HCT116 (cell line): ENCODE results near the gene DOCK9. TPM values are rescaled to one million over a fixed set of nuclear protein-coding genes. Genes with fewer than 3 reads are reported as not detected.
A peak's percentile ranks its signal among the peaks of the same experiment; 100 is the strongest.

Experiments
- ATAC-seq: fragments of 200-7000 bp; cut with Tn5 transposase; 2 replicates; pipeline ENCODE4 v1.9.1; 2020; ENCODE audit warnings: mild to moderate bottlenecking, moderate library complexity
- BruUV-seq: library from RNA; stranded (reverse); fragments of 400-500 nt; replicated peaks from 2 replicates; lab custom pipeline; 2021; lab: Mats Ljungman, UMichigan
- CTCF ChIA-PET: fragments of 300-600 bp; sonication (Branson Sonifier 250); formaldehyde crosslinking; loops from one replicate; lab custom pipeline; 2021; ENCODE audit warnings: antibody characterized with exemption; lab: Charles Lee
- POLR2A ChIA-PET: fragments of 300-600, 350-600 bp; sonication (Branson Sonifier 250); formaldehyde crosslinking; loops from one replicate; lab custom pipeline; 2021; ENCODE audit warnings: antibody characterized with exemption; lab: Charles Lee
- RAD21 ChIA-PET, 2 experiments: fragments of 300-600 bp; sonication (Branson Sonifier 250); formaldehyde crosslinking; loops; one replicate each; lab custom pipeline; 2023; ENCODE audit warnings: low total read pairs in 2 of 2; ENCODE audit not compliant: uncharacterized antibody in 2 of 2, unreplicated experiment in 2 of 2, low non-redundant PET in 1 of 2; lab: Charles Lee
- DNase-seq: peaks from one replicate; pipeline ENCODE4 v3.0.0-alpha.2; 2010; ENCODE audit warnings: low read depth, low spot score
- H2AFZ ChIP-seq: fragments of 200-600 bp; shearing (Covaris generic), sonication (generic); 2 replicates; pipeline ENCODE4 v1.6.1; 2017; ENCODE audit warnings: low read depth, mixed run types, mixed read lengths, antibody characterized with exemption, low read length; ENCODE audit not compliant: poor library complexity, severe bottlenecking
- H3K27ac ChIP-seq: 2 replicates; pipeline ENCODE4 v1.5.1; 2012; ENCODE audit warnings: low read depth, low read length
- H3K27me3 ChIP-seq: fragments of 200-600 bp; sonication (generic); 2 replicates; pipeline ENCODE4 v1.6.1; 2016; ENCODE audit warnings: mixed run types, low read length, mixed read lengths; ENCODE audit not compliant: insufficient read depth
- H3K36me3 ChIP-seq, 2 experiments: fragments of 200-500 bp in 1 of 2; fragments of 200-600 bp in 1 of 2; sonication (Bioruptor generic) in 1 of 2; sonication (generic) in 1 of 2; 2 replicates each; pipeline versions ENCODE4 v1.5.1 to v1.6.1; 2014 to 2016; ENCODE audit warnings: low read length in 2 of 2, inconsistent platforms in 1 of 2, mixed read lengths in 1 of 2, mixed run types in 1 of 2; ENCODE audit not compliant: insufficient read depth in 2 of 2, control insufficient read depth in 1 of 2
- H3K4me1 ChIP-seq, 2 experiments: fragments of 200-600 bp in 1 of 2; sonication (generic) in 1 of 2; 2 replicates each; pipeline versions ENCODE4 v1.5.1 to v1.6.1; 2012 to 2017; ENCODE audit warnings: low read length in 2 of 2, inconsistent platforms in 1 of 2, mild to moderate bottlenecking in 1 of 2, mixed read lengths in 1 of 2, mixed run types in 1 of 2, moderate library complexity in 1 of 2; ENCODE audit not compliant: insufficient read depth in 2 of 2, control insufficient read depth in 1 of 2
- H3K4me2 ChIP-seq: fragments of 200-600 bp; sonication (generic); 2 replicates; pipeline ENCODE4 v1.6.1; 2017; ENCODE audit warnings: mixed run types, low read length, mixed read lengths
- H3K4me3 ChIP-seq, 2 experiments: fragments of 200-600 bp in 1 of 2; sonication (generic) in 1 of 2; replicated peaks in 1 of 2; 2 replicates each; pipeline ENCODE4 v1.5.1; 2011 to 2016; ENCODE audit warnings: low read length in 2 of 2, control low read depth in 1 of 2, low read depth in 1 of 2, mild to moderate bottlenecking in 1 of 2, mixed read lengths in 1 of 2, mixed run types in 1 of 2
- H3K79me2 ChIP-seq: fragments of 200-600 bp; sonication (generic); 2 replicates; pipeline ENCODE4 v1.6.1; 2017; ENCODE audit warnings: mild to moderate bottlenecking, mixed run types, low read length, moderate library complexity, mixed read lengths; ENCODE audit not compliant: insufficient read depth
- H3K9ac ChIP-seq: fragments of 200-600 bp; sonication (generic); 2 replicates; pipeline ENCODE4 v1.6.1; 2016; ENCODE audit warnings: low read length, mixed read lengths
- H3K9me2 ChIP-seq: fragments of 200-600 bp; sonication (generic), shearing (Covaris generic); 2 replicates; pipeline ENCODE4 v1.6.1; 2017; ENCODE audit warnings: mixed run types, mild to moderate bottlenecking, moderate library complexity; ENCODE audit not compliant: insufficient read depth
- H3K9me3 ChIP-seq, 2 experiments: fragments of 200-500 bp in 1 of 2; fragments of 200-600 bp in 1 of 2; sonication (Bioruptor generic) in 1 of 2; sonication (generic) in 1 of 2; 2 replicates each; pipeline ENCODE4 v1.6.1; 2014 to 2017; ENCODE audit warnings: low read length in 2 of 2, mixed read lengths in 2 of 2, inconsistent platforms in 1 of 2, low read depth in 1 of 2, mild to moderate bottlenecking in 1 of 2, mixed run types in 1 of 2, moderate library complexity in 1 of 2; ENCODE audit not compliant: control insufficient read depth in 1 of 2, insufficient read depth in 1 of 2
- H4K20me1 ChIP-seq: fragments of 200-600 bp; sonication (generic), shearing (Covaris generic); 2 replicates; pipeline ENCODE4 v1.6.1; 2017; ENCODE audit warnings: mixed run types, mild to moderate bottlenecking, moderate library complexity; ENCODE audit not compliant: insufficient read depth
- CBX3 ChIP-seq: IDR thresholded peaks from 2 replicates; pipeline ENCODE4 v1.6.1; 2012; ENCODE audit warnings: low read depth
- CTCF ChIP-seq, 3 experiments: fragments of 200-600 bp in 1 of 3; sonication (generic) in 1 of 3; IDR thresholded peaks in 2 of 3; conservative IDR thresholded peaks in 1 of 3; 2 replicates each; pipeline ENCODE4 v1.5.1; 2012 to 2017; ENCODE audit warnings: low read depth in 2 of 3, low read length in 2 of 3, antibody characterized with exemption in 1 of 3, borderline replicate concordance in 1 of 3, control low read depth in 1 of 3, mild to moderate bottlenecking in 1 of 3, mixed read lengths in 1 of 3, mixed run types in 1 of 3, moderate library complexity in 1 of 3; ENCODE audit not compliant: insufficient read depth in 1 of 3
- ELF1 ChIP-seq: IDR thresholded peaks from 2 replicates; pipeline ENCODE4 v1.6.1; 2012; ENCODE audit warnings: low read depth, borderline replicate concordance
- EZH2 ChIP-seq: fragments of 200-600 bp; sonication (generic); IDR thresholded peaks from 2 replicates; pipeline ENCODE4 v1.6.1; 2017; ENCODE audit warnings: antibody characterized with exemption, mixed run types
- EZH2phosphoT487 ChIP-seq: fragments of 200-600 bp; IDR thresholded peaks from 2 replicates; pipeline ENCODE4 v1.6.1; 2018; ENCODE audit warnings: antibody characterized with exemption, borderline replicate concordance
- JUND ChIP-seq: IDR thresholded peaks from 2 replicates; pipeline ENCODE4 v1.6.1; 2012
- SIN3A ChIP-seq: IDR thresholded peaks from 2 replicates; pipeline ENCODE4 v1.6.1; 2012; ENCODE audit warnings: low read depth
- SP1 ChIP-seq: IDR thresholded peaks from 2 replicates; pipeline ENCODE4 v1.6.1; 2012; ENCODE audit warnings: low read depth
- YY1 ChIP-seq: IDR thresholded peaks from 2 replicates; pipeline ENCODE4 v1.6.1; 2011; ENCODE audit warnings: low read length, low read depth, moderate library complexity, mild to moderate bottlenecking; ENCODE audit not compliant: insufficient replicate concordance; ENCODE audit errors: extremely low read depth
- ZBTB33 ChIP-seq: IDR thresholded peaks from 2 replicates; pipeline ENCODE4 v1.6.1; 2011; ENCODE audit warnings: mild to moderate bottlenecking, low read length, moderate library complexity; ENCODE audit not compliant: insufficient replicate concordance; ENCODE audit errors: extremely low read depth
- intact Hi-C: fragments of 100-400 bp; cut with micrococcal nuclease; formaldehyde crosslinking; loops from 2 replicates; pipeline ENCODE4 v1.10.0; 2022
- total RNA-seq: library from RNA; stranded (reverse); gene quantifications from one replicate; pipeline ENCODE4 v1.2.1, GENCODE V29; 2021; ENCODE audit not compliant: unreplicated experiment
- TF ChIP-seq, protein P1 (sequence below): IDR thresholded peaks from 2 replicates; pipeline ENCODE4 v1.6.1; 2012

Gene DOCK9
- total RNA-seq, 1 experiment from 2014 or later = 58.8 TPM

DNA sequence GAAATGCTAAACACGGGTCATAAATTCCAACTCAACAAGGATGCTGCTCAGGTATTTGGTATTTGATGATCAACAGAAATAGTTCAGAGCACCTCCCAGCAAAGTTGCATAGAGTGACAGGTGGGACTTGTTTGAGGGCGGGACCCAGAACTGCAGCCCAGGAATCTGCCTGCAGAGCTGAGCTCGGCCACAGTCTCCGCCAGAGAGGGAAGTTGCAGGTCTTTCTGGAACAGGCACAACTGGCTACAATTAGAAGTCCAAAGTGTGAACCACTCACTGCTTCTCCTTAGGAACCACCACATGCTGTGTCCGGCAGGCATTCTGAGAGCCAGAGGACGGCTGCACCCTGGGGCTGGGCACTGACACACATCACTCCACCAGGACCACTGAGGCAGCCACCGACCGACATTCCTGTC is 226.5 kb downstream of the DOCK9 start:
- peaks cover 0 to 28% of the 10 kb centered on the region in 2 experiments; a peak in 2 of 4 replicates for H3K4me1 ChIP-seq
- H3K4me3 ChIP-seq = peak overlapping the region in 1 of 2 experiments; percentile 53; a peak in 3 of 4 replicates
- no peak for DNase-seq
- no peak overlapping the region for H3K27ac ChIP-seq
- intact Hi-C loops = no loop called here
- peak overlapping the region; percentile 76 for H3K4me2 ChIP-seq
- H3K27me3 ChIP-seq = no peaks in the 10 kb centered on the region
- peaks cover 0 to 5% of the 10 kb centered on the region in 2 experiments; a peak in 1 of 4 replicates for H3K9me3 ChIP-seq
- H3K36me3 ChIP-seq = no peaks in the 10 kb centered on the region
- POLR2A ChIA-PET = no interaction called here
- peak; percentile 73 for ATAC-seq
- no peaks in the 10 kb centered on the region for H3K9me2 ChIP-seq
- no TSS peak for BruUV-seq
- RAD21 ChIA-PET = no interaction called here
- no peak overlapping the region for H3K9ac ChIP-seq
- no peaks in the 10 kb centered on the region for H4K20me1 ChIP-seq
- CTCF ChIA-PET = interaction anchor here (0.6 kb wide), 1 partner anchor 426 kb away, joined by 3 read pairs; no protein-coding TSS in a partner anchor
- TF ChIP-seq CBX3 = no peak
- peak in 1 of 3 experiments; percentile 22; a peak in 1 of 6 replicates for TF ChIP-seq CTCF (IDR thresholded peaks at IDR 0.05 in 2 of 3, conservative IDR thresholded peaks at IDR 0.05 in 1 of 3; ENCODE audit: borderline replicate concordance in 1 of 3, insufficient read depth in 1 of 3, low read depth in 2 of 3, low read length in 2 of 3)
- TF ChIP-seq, all 23 proteins: peak for 1
- Histone ChIP-seq H3K79me2 (no peaks in the 10 kb centered on the region), H2AFZ (no peak overlapping the region)

DNA sequence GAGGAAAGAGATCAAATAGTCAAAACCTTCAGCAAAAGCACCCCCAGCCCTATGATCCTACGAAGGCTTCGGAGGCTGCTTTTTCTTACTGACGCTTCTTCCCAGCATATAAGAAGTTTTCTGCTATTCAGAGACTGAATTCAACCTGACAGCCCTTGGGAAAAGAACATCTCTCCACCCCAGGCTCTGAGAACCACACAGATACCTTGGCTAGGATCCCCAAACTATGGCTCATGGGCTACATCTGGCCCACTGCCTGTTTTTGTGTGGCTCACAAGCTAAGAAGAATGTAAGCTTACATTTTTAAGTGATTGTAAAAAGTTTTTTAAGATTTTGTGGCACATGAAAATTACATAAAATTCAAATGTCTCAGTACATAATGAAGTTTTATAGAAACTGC is 228.4 kb downstream of the DOCK9 start:
- H3K27me3 ChIP-seq = no peaks in the 10 kb centered on the region
- H3K4me2 ChIP-seq = no peak overlapping the region
- no peak for DNase-seq
- BruUV-seq = no TSS peak
- H3K4me1 ChIP-seq = peaks cover 0 to 28% of the 10 kb centered on the region in 2 experiments; a peak in 2 of 4 replicates
- no peaks in the 10 kb centered on the region for H3K36me3 ChIP-seq
- TF ChIP-seq ELF1 (no peak), EZH2 (no peak), ZBTB33 (no peak), EZH2phosphoT487 (no peak), SIN3A (no peak), SP1 (no peak), CBX3 (no peak), JUND (no peak), YY1 (no peak)
- TF ChIP-seq, protein P1, sequence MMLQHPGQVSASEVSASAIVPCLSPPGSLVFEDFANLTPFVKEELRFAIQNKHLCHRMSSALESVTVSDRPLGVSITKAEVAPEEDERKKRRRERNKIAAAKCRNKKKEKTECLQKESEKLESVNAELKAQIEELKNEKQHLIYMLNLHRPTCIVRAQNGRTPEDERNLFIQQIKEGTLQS = no peak
- RAD21 ChIA-PET = interaction anchor here in 1 of 2 experiments (0.5 kb wide), 1 partner anchor 108 kb away, joined by 4 read pairs; no protein-coding TSS in a partner anchor
- H4K20me1 ChIP-seq = no peaks in the 10 kb centered on the region
- H3K4me3 ChIP-seq = no peak overlapping the region
- H2AFZ ChIP-seq = no peak overlapping the region
- peaks cover 0 to 5% of the 10 kb centered on the region in 2 experiments; a peak in 1 of 4 replicates for H3K9me3 ChIP-seq
- no peak for ATAC-seq
- no peaks in the 10 kb centered on the region for H3K9me2 ChIP-seq
- POLR2A ChIA-PET = no interaction called here
- H3K27ac ChIP-seq = no peak overlapping the region
- H3K9ac ChIP-seq = no peak overlapping the region
- intact Hi-C loops = no loop called here
- no peaks in the 10 kb centered on the region for H3K79me2 ChIP-seq
- CTCF ChIA-PET = no interaction called here
